Mammary epithelial cell (primary cell): ENCODE data around the gene LMAN2L.

Source experiments
- CTCF ChIP-seq, 2 donors: IDR thresholded peaks in 1 of 2; conservative IDR thresholded peaks in 1 of 2; 2 replicates each; pipeline ENCODE4 v1.5.1; 2011 to 2012; ENCODE audit warnings: inconsistent platforms in 2 of 2, low read length in 2 of 2, mild to moderate bottlenecking in 2 of 2, control low read depth in 1 of 2, low read depth in 1 of 2; ENCODE audit not compliant: insufficient read depth in 1 of 2; ENCODE audit errors: extremely low read depth in 1 of 2
- EZH2 ChIP-seq: IDR thresholded peaks from 2 replicates; pipeline ENCODE4 v1.6.1; 2012; ENCODE audit warnings: low read length, inconsistent platforms, borderline replicate concordance

- no peak for TF ChIP-seq EZH2
- TF ChIP-seq CTCF (conservative IDR thresholded peaks at IDR 0.05 in 1 of 2, IDR thresholded peaks at IDR 0.05 in 1 of 2; ENCODE audit: extremely low read depth in 1 of 2, insufficient read depth in 1 of 2, low read depth in 1 of 2, low read length in 2 of 2), result no peak
Observed at GRCh38 chr2:96685577-96686459, 54.0 kb downstream of the LMAN2L start.
